ENCODE results near the gene CLP1.
"Not testable (repeated sequence)": the region's sequence is repeated elsewhere in the genome, so short reads cannot be mapped to it uniquely, and the experiment has no call there.

CLP1 gene

DNA sequence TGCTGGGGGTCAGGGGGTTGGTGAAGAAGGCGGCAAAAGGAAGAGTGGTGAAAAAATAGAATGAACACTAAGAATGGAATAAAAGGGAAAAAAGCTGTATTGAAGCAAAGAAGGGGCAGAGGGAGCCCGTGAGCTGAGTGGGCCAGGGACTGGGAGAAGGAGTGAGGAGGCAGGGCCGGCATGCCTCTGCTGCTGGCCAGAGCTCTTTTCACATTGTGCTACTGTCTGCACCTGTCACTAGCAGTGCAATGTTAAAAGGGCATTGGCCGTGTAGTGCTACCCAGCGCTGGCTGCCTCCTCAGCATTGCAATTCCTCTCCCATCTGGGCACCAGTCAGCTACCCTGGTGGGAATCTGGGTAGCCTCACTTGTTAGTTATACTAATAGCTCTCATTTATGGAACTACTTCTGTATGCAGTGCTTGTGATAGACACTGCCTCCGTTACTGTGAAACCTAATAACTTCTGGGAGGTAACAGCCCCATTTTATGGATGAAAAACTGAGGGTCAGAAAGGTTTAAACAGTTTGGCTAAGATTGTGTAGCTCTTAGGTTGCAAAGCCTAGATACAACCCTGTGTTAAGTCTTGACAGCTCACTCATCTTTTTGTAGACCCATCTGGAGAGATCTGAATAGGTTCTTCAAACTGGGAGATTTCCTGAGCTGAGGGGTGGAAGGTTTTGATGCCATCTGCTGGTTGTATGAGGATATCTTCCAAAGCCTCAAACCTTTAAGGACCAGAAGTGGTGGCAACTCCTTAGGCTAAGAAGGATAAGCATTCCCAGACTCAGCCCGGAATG is 16.4 kb upstream of the CLP1 start:
- peak; percentile 4 for DNase-seq

DNA sequence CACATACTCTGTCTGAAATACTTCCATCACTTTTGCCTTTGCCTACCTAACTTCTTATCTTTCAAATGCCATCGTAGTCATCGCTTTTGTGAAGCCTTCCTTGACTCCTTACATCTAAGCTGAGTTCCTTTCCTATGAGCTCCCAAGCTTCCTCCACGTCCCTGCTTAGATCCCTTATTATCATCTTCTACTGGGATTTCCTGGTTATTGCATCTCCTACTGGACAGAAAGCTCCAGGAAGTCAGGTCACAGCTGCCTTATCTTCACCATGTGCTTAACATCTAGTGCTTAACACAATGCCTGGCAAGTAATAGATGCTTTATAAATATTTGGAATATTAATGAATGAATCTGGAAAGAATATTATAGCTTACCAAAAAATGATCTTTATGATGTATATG is 13.8 kb upstream of the CLP1 start:
- no peak for DNase-seq

DNA sequence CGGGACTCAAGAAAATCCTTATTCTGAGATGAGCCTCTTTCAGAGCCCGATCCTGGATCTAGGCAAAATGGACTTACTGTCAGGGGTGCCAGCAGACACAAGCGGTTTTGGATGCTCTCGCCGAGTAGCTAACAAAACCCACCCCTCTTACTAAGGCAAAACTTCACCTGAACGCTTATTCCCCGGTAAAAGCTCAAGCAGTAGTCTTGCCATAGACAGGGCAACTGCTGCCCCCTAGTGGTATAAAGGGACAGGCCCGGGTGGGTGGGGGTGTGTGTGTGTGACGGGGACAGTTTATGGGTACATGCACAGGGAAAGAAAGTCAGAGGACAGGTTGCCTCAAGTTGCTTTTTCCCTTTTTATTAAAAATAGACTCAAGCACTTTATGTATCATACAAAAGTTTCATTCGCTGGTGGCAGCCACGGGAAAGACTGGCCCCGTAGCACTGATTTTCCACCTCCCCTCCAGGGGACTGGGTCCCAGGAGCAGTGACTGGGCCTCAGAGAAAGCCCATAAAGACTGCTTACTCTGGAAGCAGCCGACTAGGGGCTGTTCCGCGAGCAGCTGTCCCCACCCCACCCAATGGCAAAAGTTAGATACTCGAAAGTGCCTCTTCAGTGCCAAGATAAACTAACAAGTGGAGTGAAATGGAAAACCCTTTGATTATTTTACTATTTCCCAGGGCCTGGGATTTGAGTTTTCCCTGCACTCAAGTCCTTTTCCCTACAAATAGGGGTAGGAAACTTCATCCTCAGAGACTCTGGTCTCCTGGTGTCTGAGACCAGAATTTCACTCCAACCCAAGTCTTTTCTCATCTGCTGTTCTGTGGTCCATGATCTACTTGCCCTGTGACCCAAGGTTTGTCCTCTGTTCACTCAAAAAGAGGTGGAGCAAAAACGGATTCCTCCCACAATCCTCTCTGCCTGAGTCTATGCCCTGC is 12.5 kb upstream of the CLP1 start:
- peak; percentile 66 for DNase-seq

DNA sequence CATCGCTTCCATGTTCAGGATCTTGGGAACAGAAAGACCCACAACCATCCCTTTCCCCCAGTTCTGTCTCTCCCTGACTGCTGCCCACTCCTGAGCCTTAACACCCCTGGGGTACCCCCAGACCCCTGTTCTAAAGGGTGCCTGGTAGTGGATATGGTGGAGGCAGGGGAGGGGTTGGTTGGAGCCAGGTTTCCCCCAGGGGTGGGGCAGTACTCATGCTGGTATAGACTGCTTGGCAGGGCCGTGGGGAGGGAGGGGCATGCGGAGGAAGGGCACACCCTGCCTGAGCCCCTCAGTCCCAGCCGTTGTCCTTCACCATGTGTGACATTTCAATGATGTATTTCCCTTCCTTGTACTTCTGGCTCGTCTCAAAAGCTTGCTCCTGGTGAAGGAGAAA is 11.9 kb upstream of the CLP1 start:
- no peak for DNase-seq

DNA sequence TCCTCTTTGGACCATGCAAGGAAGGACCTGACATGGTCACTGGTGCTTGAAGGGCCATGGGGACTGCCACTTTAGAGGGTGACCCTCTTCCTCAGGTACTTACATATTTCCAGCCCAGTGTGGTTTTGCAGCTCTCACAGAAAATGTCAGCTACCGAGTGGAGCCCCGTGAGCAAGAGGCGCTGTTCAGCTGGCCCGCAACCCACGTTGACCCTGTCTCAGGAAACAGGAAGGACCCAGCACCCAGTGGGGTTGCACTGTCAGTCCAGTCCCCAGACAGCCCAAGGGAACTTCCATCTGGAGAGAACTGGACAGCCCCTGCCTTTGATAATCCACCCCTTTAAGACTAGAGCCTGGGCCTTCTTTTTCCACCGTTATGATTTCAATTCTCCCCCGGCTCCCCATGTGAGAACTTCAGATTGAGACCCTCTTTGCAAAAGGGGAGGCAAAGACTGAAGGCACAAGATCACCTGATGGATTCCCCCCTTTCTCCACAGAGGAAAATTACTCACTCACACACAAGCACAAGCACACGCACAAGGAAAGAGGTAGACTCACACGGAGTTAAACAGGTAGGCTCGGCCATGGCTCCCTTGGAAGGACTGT is 11.3 kb upstream of the CLP1 start:
- DNase-seq: no peak

DNA sequence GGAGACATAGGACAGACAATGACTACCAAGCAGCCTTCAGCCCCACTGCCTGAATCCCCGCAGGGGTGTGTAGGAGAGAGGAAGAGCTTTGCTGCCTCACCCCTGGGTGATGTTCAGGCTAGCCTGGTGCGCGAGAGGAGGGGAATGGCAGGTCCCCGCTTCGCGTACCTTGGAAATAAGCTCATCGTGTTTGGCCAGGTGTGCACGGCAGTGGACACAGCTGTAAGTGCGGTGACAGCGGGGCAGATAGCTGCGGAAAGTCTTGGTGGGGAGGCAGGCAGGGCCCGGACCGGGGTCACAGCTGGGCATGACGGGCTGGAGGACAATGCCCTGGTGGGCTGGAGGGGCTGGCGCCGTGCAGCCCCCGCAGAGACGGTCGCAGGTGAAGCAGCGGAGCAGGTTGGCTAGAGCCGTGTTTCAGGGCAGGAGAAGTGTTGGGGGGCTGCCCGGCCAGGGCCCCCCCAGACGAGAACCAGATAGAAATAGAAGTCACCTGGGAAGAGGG is 10.7 kb upstream of the CLP1 start:
- DNase-seq: peak; percentile 5

DNA sequence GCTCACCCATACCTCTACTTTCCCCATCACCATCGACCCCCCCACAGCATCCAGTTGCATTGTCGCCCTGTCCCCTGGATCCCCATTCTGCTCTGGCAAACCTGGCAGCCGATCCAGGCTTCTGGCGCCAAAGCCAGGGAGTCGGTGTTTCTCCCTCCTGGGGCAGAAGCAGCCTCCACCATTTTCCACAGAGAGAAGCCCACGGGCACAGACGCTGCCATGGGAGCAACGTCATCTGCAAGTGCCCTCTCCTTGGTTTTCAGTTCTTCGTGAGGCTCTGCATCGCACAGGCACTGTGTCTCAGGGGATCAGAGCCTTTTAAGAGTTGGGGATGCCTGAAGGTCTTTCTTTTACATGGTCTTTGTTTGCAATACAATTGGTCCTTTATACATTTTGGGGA is 10.2 kb upstream of the CLP1 start:
- peak; percentile 52 for DNase-seq

DNA sequence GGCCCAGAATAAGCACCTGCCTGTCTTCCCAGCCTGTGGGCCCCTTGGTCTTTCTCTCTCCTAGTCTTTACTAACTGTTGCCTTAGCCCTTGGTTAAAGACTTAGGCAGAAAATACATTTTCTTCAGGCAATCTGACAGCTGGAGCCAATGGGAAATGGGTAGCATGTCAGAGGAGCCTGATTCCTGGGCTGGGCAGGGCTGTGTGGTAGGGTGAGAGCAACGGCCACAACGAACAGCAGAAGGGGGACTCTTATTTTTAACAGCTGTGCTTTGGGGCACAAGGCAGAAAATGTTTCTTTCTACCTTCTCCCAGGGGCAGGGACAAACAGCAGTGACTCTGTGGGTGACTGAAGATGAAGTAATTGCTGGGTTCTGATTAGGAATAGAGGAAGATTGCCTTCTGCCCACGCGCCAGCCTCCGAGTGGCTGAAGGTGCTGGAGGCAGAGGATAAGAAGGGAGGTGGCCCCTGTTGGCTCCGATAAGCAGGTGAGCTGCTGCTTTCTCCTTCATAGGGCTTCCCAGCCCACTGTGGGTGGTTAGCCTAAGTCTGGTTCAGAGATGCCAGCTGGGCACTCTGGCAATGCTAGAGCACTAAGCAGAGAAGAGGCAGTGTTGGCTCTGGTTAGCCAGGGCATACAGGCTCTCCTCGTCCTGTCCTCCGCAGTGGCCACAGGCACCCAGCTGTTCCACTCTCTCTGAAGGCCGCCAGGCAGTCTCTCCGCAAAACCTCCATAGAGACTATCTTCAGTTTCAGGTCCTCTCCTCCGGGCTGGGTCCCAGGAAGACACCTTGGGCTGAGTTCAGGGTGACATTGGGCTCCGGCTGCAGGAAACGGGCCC is 9.4 kb upstream of the CLP1 start:
- peak; percentile 36 for DNase-seq

DNA sequence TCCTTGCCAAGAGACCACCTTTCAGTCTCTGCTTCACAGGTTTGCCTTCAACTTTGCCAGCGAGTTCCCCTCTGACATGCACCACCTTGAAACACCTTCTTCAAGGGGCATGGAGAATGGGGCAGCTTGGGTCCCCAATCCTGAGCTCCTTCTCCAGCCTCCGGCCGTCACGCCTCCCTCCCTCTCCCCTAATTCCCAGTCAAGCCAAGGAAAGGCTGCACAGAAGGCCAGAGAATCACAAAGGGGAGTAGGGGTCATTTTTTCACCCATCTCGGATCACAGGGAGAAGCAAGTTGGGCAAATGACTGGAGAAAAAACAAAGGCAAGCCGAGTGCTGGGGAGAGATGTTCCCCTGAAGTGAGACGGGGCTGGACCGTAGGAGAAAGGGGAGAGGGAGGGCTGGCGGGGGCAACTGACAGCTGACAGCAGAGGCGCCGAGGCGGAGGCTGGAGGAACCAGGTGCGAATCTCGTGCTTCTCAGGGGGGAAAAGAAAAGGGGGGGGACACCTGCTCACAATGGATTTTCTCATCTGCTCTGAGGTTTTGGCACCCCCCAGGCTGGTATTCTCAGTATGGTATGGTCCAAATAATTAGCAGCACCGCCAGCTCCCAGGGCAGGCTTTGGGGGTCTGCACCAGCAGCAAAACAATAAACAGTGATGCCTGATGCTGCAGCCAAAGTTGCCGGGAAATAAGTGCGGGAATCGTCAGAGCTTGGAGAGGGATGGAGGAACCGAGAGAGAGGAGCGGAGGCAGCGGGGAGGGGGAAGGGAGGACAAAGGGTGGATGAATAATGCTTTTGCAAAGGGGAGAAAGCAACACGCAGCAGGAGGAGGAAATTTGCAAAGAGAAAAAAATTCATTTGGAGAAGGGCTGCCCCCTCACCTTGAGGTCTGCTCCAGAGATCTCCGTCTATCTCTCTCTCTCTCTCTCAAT is 8.5 kb upstream of the CLP1 start:
- DNase-seq: peak; percentile 32

DNA sequence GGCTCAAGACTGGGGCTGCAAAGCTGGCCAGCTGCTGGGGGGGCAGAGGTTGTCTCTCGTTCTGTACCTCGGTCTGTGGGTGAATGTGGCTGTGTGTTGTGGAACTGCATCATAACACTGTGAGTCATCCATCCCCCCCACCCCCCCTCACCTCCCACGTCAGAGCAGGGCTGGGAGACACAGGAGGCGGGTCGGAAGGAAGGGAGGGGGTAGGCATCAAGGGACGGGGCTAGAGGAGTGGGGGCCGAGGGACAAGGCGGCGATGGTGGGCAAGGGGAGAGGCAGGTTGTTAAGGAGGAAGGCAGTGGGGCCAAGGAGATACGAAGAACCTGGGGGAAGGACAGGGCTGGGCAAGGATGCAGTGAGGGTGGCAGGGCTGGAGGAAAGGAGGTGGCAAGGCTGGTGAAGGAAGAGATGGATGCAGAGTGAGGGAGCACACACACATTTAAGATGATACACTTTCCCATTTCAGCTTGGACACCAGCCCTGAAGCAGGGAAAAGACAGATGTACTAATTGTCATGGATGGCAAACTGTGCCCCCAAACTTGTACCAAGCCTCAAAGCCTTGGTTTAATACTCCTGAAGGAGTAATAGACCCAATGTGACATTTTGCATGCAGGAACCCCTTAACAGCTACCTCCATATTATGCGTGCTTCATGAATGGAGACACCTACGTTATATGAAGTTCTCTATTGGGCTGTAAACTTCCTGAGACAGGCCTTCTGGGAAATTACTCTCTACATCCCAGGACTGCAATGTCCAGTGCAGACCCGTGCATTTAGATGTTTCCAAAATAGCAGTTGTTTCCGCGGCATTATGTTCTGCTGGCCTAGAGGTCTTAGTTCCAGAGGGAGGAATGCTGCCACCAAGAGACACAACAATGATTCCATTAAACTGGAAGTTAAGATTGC is 7.5 kb upstream of the CLP1 start, which contains the start of gene YPEL4:
Gene YPEL4 (minus strand): TSS at position 87 of the 913 bp plus-strand sequence. CDS start 2,805 bp downstream, outside the sequence.
- peak; percentile 27 for DNase-seq

DNA sequence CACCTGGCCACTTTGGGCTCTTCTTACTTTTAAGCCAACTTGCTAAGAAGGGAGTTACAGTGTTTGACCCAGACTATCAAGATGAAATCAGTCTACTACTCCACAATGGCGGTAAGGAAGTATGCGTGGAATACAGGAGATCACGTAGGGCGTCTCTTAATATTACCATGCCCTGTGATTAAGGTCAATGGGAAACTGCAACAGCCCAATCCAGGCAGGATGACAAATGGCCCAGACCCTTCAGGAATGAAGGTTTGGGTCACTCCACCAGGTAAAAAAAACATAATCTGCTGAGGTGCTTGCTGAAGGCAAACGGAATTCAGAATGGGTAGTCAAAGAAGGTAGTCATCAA is 6.8 kb upstream of the CLP1 start:
- no peak for DNase-seq

DNA sequence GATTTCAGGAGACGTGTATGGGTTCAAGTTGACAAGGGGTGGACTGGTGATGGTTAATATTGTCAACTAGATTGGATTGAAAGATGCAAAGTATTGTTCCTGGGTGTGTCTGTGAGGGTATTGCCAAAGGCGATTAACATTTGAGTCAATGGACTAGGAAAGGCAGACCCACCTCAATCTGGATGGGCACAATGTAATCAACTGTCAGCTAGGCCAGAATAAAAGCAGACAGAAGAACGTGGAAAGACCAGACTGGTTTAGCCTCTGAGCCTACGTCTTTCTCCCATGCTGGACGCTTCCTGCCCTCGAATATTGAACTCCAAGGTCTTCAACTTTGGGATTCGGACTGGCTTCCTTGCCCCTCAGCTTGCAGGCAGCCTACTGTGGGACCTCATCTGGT is 6.2 kb upstream of the CLP1 start:
- DNase-seq: no peak

DNA sequence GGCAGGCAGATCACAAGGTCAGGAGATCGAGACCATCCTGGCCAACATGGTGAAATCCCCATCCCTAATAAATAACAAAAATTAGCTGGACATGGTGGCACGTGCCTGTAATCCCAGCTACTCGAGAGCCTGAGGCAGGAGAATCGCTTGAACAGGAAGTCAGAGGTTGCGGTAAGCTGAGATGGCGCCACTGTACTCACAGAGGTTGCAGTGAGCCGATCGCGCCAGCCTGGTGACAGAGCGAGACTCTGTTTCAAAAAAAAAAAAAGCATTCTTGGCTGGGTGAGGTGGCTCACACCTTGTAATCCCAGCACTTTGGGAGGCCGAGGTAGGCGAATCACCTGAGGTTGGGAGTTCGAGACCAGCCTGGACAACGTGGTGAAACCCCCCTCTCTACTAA is 5.3 kb upstream of the CLP1 start:
- DNase-seq: not testable (repeated sequence)

DNA sequence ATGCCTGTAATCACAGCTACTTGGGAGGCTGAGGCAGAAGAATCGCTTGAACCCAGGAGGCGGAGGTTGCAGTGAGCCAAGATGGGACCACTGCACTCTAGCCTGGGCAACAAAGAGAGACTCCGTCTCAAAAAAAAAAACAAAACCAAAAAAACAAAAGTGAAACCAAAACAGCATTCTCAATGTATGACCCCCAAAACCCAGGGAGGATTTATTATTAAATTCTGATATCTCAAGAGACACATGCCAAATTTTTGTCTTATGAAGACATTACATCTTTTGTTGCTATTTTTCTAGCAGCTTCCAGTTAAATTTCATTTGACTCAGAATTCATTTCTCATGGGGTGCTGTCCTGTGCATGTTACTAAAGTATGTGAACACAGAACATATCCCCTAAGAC is 4.9 kb upstream of the CLP1 start:
- DNase-seq: no peak

DNA sequence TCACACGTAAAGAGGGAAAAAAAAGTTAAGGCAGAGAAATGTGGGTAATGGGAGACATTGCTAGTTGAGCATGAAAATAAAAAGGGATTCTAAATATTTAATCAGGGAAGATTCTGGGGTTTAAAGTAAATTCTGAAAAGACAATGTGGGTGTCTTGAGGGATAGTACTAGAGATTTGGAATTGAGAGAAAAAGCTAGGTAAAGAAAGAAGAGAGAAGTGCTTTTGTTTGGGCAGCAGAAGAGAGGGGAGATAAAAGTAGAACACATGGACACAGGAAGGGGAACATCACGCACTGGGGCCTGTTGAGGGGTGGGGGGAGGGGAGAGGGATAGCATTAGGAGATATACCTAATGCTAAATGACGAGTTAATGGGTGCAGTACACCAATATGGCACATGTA is 4.4 kb upstream of the CLP1 start:
- no peak for DNase-seq

DNA sequence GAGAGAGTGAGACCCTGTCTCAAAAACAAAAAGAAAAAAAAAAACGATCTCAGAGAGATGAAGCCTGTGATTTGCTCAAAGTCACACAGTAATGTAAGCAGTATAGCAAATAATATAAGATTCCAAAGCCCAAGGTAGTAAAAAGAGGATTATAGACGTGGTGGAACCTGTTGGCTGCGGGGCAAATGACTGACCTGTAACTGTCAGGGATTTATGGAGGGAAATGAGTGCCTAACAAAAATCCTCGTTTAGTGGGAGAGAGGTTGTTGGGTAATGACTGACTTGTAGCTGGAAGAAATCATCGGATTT is 723 bp upstream of the CLP1 start:
- DNase-seq: no peak

DNA sequence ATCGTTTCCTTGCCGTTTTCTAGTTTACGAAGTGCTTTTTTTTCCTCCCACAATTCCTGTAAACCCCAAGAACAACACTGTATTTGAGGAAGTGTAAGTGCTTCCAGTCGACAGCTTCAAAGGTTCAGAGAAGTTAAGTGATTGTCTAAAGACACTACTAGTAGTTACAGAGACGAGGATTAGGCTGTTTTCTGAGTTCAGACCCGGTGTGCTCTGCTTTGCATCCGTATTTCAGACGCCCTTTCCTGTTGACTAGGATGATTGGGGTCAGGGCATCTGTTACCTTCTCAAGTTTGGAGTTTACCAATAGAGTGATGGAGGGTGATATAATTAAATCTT is 430 bp downstream of the CLP1 start:
- no peak for DNase-seq

DNA sequence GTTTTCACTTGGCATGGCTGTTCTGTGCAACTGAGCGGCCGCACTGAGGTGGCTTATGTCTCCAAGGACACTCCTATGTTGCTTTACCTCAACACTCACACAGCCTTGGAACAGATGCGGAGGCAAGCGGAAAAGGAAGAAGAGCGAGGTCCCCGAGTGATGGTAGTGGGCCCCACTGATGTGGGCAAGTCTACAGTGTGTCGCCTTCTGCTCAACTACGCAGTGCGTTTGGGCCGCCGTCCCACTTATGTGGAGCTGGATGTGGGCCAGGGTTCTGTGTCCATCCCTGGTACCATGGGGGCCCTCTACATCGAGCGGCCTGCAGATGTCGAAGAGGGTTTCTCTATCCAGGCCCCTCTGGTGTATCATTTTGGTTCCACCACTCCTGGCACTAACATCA is 2.1 kb downstream of the CLP1 start:
- DNase-seq: no peak

DNA sequence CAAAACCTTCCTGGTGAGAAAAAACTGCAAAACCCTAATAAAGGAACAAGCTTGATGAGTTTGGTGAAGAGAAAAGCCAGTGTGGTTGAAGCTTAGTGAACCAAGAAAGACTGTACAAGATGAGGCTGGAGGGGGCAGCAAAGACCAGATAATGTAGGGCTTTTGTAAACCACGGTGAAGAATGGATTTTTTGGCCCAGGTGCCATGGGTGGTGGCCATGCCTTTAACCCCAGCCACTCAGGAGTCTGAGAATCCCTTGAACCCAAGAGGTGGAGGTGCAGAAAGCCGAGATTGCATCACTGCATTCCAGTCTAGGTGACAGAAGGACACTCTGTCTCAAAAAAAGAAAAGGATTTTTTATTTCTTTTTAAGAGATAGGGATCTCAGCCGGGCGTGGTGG is 5.3 kb downstream of the CLP1 start:
- DNase-seq: no peak

DNA sequence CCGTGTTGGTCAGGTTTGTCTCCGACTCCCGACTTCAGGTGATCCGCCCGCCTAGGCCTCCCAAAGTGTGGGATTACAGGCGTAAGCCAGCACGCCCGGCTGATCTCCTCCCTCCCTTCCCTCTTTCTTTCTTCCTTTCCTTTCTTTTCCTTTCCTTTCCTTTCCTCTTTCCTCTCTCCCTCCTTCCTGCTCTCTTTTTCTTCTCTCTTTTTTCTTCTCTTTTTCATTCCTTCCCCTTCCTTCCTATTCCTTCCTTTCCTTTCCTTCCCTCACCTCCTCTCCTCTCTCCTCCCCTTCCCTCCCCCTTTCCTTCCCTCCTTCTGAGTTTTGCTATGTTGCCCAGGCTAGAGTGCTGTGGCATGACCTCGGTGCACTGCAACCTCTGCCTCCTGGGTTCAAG is 6.4 kb downstream of the CLP1 start:
- no peak for DNase-seq
